DMS153 treated with DMSO at 0.1 percent for 48 hours (cell line): ENCODE data around the gene DMD.

Source experiments
- DNase-seq: peaks from one replicate; lab custom pipeline; 2025; ENCODE audit not compliant: unreplicated experiment; lab: John Stamatoyannopoulos, UW

DMD gene

GRCh38 chrX:31894152-31894551 lies 1317.2 kb downstream of the DMD start:
- no peak for DNase-seq

GRCh38 chrX:31893525-31893924 lies 1317.8 kb downstream of the DMD start:
- DNase-seq = no peak

- no peak for DNase-seq
Measured at GRCh38 chrX:31889088-31889487, 1322.3 kb downstream of the DMD start.

DNA sequence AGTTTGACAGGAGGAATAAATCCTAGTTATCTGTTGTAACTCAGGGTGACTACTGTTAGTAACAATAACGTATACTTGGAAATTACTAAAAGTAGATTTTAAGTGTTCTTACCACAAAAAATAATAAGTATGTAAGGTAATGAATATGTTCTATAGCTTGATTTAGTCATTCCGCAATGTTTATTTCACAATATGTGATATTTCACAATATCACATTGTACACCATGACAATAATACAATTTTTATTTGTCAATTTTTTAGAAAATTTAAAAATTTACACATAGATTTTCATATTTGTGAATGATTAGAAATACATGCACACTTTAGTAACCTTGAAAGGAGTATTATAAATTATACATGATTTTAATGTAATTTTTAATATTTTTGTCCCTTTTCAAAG lies 1326.8 kb downstream of the DMD start:
- DNase-seq = no peak

DNA sequence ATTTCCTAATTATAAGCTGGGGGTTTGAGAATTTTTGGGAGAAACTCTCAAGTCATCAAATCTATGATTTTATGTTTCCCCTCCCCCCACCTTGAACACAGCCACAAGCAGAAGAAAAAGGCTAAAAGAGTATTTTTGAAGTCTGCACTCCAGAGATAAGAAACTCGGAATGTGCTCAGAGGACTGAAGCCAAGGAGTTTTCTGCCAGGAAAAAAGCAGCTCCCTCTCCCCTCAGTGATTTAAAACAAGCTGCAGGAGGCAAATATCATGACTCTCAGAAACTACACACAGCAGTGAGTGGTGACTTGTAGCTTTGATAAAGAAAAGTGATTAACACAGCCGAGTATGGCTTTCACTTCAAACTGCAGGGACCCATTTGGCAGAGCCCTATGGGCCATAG lies 1339.3 kb downstream of the DMD start:
- no peak for DNase-seq

DNA sequence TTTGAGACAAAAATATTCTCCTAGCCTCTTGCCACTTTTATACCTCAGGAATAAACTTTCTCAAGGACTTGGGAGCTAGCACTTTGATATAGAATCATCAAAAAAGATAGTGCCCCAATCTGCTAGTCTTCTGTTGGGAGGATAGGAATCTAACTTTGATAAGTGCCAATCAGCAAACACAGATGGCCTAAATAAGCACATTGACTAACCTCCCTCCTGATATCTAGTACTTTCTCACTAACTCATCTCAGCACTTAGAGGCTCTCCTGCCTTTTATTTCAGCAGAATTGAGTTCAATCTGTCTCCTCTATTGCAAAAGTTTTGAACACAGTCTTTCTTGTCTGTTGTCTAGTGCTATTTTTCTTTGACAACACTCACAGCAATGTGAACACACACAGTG lies 1341.1 kb downstream of the DMD start:
- no peak for DNase-seq

DNA sequence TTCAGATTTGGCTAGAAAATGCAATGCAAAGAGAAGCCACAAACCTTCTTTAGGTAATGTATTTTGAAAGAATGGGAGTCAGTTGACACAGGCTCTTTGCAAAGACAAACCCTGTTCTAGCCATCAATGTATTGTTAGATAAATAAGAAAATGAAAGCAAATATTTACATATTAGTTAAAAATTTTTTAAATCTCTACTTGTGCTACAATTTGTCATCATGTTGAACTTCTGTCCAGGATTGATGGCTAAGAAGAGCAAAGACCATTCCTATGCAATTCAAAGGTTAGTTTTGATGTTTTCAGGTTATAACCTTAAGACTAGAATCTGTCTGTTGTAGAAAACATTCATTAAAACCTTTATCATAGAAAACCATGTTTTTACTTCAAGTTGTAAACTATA lies 1350.7 kb downstream of the DMD start:
- DNase-seq = no peak

- DNase-seq = no peak
Measured at GRCh38 chrX:31858915-31859314, 1352.4 kb downstream of the DMD start.

- DNase-seq = no peak
Measured at GRCh38 chrX:31854716-31855115, 1356.6 kb downstream of the DMD start.

DNA sequence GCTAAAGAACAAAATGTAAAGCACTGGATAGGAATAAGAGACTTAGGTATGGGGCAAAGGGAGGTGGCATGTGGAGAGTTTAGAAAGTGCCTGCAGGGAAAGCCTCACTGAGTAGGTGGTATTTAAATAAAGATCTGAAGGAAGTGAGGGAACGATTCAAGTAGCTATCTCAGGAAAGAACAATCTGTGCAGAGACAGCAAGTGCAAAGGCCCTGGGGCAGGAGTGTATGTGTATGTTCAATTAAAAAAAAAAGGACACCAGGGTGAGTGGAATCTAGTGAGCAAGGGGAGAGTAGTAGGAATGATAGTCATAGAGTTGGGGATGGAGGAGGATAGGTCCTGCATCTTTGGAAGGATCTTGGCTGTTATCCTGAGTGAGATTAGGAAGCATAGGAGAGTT lies 1359.6 kb downstream of the DMD start:
- no peak for DNase-seq

DNA sequence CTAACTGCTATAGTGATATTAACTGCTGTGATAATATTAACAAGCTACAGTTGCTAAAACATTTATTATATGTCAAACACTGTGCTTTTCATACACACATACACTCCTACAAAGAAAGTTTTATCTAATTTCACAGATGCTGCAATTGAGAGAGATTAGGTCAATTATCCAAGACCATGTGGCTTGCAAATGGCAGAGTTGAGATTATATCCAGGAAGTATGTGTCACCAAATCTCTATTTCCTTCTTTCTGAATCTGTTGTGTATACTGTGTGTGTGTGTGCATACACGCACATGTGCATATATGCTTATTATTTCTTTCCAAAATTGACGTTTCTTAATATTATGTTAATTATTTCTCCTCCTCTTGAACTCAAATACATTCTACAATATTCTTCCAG lies 1363.6 kb downstream of the DMD start:
- no peak for DNase-seq

DNA sequence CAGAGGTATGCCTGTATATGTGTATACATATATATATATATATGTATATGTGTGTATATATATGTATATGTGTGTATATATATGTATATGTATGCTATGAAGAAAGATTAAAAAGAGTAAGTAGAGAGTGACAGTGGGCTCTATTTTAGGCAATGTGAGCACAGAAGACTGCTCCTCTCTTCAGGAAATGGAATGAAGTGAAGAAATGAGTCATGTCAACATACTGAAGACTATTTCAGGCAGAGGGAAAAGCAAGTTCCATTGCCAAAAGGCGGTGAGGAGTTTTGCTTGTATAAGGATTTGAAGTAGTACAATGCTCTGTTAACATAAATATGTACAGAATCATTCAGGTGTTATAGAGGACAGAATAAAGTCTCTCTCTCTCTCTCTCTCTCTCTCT lies 1366.3 kb downstream of the DMD start:
- DNase-seq = no peak

GRCh38 chrX:31838617-31839016 lies 1372.7 kb downstream of the DMD start:
- no peak for DNase-seq

- no peak for DNase-seq
Measured at GRCh38 chrX:31837445-31838049, 1373.8 kb downstream of the DMD start.

DNA sequence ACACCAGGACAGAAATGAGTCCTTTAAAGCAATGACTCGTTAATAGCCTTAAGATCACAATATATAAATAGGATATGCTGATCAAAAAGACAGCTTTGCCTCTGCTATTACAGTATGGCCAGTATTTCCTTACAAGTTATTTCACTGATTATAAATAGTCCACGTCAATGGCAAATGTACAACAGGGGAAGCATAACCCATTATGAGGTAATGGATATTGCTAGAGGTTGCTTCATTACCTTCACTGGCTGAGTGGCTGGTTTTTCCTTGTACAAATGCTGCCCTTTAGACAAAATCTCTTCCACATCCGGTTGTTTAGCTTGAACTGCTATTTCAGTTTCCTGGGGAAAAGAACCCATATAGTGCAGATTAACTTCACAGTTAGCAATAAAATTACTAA lies 1374.9 kb downstream of the DMD start:
- no peak for DNase-seq

- DNase-seq = no peak
Measured at GRCh38 chrX:31832263-31832662, 1379.1 kb downstream of the DMD start.

DNA sequence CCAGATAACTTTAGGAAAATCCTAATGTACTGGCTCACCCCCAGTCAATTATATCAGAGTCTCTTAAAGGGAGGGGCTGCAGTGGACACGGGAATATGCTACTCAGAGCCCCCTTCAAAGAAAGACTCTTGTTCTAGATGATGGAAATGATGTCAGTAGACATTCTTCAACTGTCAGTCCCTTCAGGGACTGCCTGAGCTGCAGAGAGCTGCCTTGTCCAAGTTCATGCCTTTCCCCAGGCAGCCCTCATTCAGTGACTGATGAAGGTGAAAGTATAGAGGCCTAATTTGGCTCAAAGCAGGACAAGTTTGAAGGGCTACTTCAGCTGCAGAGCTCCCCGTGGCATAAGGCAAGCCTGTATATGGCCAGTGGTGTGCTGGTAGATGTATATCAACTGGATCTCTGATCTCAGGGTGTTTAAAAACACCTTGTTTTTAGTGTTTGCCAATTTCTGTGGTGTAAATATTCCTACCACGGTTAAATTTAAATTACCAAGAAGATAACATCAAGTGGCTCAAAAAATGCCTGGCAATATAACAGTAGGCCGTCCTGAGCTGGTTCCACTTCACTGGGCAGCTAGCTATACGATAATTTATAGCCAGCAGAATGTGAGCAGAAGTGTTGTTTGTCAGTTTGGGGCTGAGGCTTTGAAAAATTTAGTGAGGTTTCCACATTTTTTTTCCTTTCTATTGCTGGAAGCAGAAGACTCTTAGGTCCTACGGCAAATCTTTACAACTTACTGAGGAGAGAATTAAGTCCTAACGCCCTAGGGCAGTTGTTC lies 1390.7 kb downstream of the DMD start:
- DNase-seq = no peak

GRCh38 chrX:31819455-31819854 lies 1391.9 kb downstream of the DMD start:
- DNase-seq = no peak

DNA sequence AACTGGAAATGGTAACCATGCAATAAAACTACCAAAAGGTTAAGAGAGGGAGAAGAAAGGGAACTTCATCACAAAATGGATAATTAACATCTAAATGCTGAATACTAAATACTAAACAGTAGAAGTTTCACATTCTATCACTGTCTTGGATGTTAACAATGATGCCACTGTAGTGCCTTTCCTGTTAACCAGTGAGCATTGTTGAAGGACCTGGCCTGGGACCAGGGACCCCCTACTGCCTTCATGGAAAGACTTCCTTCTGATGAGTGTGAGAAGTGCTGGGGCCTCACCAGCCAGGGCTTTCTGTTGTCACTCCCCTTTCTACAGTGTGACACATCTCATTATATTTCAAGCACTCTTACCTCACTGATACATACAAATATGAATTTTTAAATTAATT lies 1400.2 kb downstream of the DMD start:
- no peak for DNase-seq

GRCh38 chrX:31808357-31808756 lies 1403.0 kb downstream of the DMD start:
- DNase-seq = no peak

GRCh38 chrX:31807165-31807564 lies 1404.2 kb downstream of the DMD start:
- DNase-seq = no peak

DNA sequence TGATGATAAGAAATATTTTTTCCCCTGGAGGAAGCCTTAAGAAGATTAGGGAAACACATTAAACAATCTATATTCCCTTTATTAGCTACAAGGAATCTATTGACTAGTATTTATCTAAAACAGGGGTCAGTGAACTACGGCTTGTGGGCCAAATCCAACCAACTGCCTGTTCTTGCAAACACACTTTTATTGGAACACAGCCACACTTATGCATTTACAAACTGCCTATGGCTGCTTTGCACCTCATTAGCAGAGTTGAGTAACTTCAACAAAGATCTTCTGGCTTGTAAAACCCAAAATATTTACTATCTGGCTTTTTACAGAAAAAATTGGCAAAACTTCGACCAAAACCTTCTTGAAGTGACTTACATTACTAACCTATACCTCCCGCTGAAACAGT lies 1405.6 kb downstream of the DMD start:
- no peak for DNase-seq

- no peak for DNase-seq
Measured at GRCh38 chrX:31800219-31800618, 1411.1 kb downstream of the DMD start.
